Esophagus (tissue), 2 donors: Measurements from ENCODE around the gene RGMB. TPM values are rescaled to one million over a fixed set of nuclear protein-coding genes. Genes with fewer than 3 reads are reported as not detected.

Experiments
- H3K27ac ChIP-seq, 2 donors: one replicate each; pipeline ENCODE4 v1.5.1; 2013; ENCODE audit warnings: low read depth in 2 of 2, mild to moderate bottlenecking in 2 of 2, inconsistent platforms in 1 of 2, low read length in 1 of 2, moderate library complexity in 1 of 2
- H3K27me3 ChIP-seq, 2 donors: one replicate each; pipeline ENCODE4 v1.6.1; 2013; ENCODE audit warnings: low read length in 2 of 2, control low read depth in 1 of 2, mild to moderate bottlenecking in 1 of 2; ENCODE audit not compliant: insufficient read depth in 2 of 2, control insufficient read depth in 1 of 2
- H3K36me3 ChIP-seq, 2 donors: one replicate each; pipeline ENCODE4 v1.6.1; 2013; ENCODE audit warnings: low read length in 1 of 2; ENCODE audit not compliant: control insufficient read depth in 2 of 2, insufficient read depth in 2 of 2
- H3K4me1 ChIP-seq, 2 donors: one replicate each; pipeline ENCODE4 v1.6.1; 2013; ENCODE audit warnings: low read length in 1 of 2; ENCODE audit not compliant: control insufficient read depth in 2 of 2, insufficient read depth in 2 of 2
- H3K4me3 ChIP-seq, 2 donors: one replicate each; pipeline ENCODE4 v1.5.1; 2013; ENCODE audit warnings: low read length in 2 of 2, mild to moderate bottlenecking in 2 of 2, low read depth in 1 of 2, moderate library complexity in 1 of 2
- H3K9me3 ChIP-seq, 2 donors: one replicate each; pipeline ENCODE4 v1.6.1; 2013; ENCODE audit warnings: mild to moderate bottlenecking in 2 of 2, low read depth in 1 of 2, low read length in 1 of 2, moderate library complexity in 1 of 2; ENCODE audit not compliant: control insufficient read depth in 2 of 2, insufficient read depth in 1 of 2
- WGBS, 2 donors: extraction: QIAGEN DNeasy Blood & Tissue Kit; methylation state at CpG; one replicate each; pipeline ENCODE4 v1.1.7; 2013; 5-methylcytosine and 5-hydroxymethylcytosine counted together
- polyA plus RNA-seq, 2 donors: library from polyadenylated mRNA; stranded (reverse); fragments of 200-250 nt; gene quantifications; one replicate each; pipeline ENCODE4 v1.2.3, GENCODE V29; 2013
- donor health status: healthy with polysubstance abuse.
- donor health status: Bipolar disorder and iron deficiency.

Gene RGMB
- polyA plus RNA-seq, 2 donors: 2.6 to 7.9 TPM

DNA sequence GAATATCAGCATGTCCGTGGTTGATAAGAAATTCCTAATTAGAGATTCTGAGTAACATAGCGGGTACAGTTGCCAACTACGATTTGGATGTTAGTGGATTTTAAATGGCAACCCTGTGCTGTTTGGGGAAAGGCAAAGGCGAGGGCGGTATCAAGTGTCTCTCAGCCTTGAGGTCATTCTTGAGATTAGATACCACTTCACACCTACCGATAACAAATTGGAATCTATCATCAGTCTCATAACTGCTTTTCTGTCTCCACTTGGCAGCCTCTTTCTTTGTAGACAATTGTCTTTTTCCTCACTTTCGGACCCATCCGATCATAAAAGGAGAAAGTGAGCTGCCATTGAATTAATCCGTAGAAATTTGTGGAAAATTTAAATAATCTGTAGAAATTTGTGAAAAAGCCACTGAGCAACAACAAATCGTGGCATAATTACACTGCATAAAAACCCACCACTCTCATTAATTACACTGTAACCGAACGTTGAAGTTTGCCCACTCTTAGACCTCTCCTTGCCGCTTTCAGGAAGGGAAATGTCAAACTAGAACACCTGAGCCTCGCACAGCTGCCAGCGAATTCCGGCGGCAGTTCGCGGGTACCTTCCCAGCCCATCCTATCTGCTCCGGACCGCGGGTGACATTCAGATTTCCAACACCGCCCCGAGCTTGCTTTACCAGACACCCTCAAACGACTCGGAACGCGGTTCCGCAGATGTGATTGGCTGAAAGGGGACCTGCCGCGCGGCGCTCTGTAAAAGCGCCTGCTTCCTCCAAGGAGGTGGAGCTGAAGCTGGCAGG is 849 bp upstream of the RGMB start:
- H3K9me3 ChIP-seq: peaks cover 0 to 3% of the 10 kb centered on the region in 2 donors
- H3K4me1 ChIP-seq: peaks cover 0 to 5% of the 10 kb centered on the region in 2 donors
- peak overlapping the region; percentile 62 to 95 for H3K4me3 ChIP-seq
- 6 to 8% methylated on average over 34 of the region's 34 CpGs for WGBS, 2 donors
- no peaks in the 10 kb centered on the region for H3K27me3 ChIP-seq
- peak overlapping the region; percentile 93 to 98 for H3K27ac ChIP-seq
- H3K36me3 ChIP-seq: no peaks in the 10 kb centered on the region

DNA sequence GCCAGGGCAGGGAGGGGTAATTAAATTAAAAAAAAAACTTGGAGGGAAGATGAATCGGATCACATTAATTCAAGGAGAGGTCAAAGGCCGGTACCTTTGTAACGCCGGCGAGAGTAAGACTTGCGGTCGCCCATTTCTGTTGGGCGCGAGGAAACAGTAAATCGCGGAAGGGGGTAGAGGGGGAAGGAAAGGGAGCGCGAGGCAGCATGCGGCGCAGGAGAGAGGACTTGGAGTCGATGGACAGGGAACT is 324 bp upstream of the RGMB start:
- Histone ChIP-seq H3K27me3 (no peaks in the 10 kb centered on the region), H3K4me1 (peaks cover 0 to 5% of the 10 kb centered on the region in 2 donors), H3K4me3 (peak overlapping the region; percentile 62 to 95), H3K9me3 (peaks cover 0 to 3% of the 10 kb centered on the region in 2 donors), H3K36me3 (no peaks in the 10 kb centered on the region), H3K27ac (peak overlapping the region; percentile 93 to 98)
- WGBS, 2 donors: 0% methylated on average over 16 of the region's 16 CpGs

DNA sequence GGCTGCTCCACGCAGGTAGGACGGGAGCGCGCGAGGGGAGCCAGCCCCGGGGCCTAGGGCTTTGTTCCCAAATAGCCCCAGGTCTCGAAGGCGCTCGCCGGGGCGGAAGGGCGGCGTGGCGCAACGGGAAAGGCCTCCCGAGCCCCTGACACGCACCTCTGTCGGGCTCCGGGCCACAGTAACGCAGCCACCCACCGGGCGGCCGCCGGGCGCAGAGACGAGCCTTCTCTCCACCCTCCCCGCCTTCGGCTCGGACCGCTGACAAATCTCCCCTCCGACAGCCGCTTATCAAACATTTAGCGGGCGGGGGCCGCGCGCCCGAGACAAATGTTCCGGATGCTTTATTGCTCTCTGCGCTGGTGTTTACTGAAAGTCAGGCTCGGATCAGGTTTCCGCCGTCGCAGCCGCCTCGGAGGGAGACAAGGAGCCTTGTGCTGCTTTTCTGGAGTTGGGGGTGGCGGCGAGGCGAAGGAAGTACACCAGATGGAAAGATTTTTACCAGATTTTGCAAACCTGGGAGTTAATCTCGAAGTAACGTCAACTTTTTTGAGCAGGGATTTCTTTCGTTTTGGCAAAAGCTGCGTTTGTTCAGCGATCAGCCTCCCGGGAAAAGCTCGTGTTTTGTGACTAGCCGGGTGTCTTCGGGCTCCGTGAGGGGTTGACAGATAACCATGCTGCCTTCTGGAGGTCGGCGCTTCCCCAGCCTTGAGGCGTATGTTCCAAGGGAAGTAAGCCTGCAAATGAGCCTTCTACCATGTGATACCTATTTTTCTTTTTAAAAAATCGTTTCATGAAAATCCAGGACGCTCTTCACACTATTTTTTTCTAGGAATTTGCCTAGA is 950 bp downstream of the RGMB start:
- Histone ChIP-seq H3K4me3 (peak overlapping the region; percentile 62 to 95), H3K4me1 (peaks cover 0 to under 1% of the 10 kb centered on the region in 2 donors), H3K27me3 (no peaks in the 10 kb centered on the region), H3K27ac (peak overlapping the region; percentile 97 to 98), H3K36me3 (no peaks in the 10 kb centered on the region), H3K9me3 (peaks cover 0 to under 1% of the 10 kb centered on the region in 2 donors)
- 0 to 1% methylated on average over 63 to 64 of the region's 64 CpGs for WGBS, 2 donors

DNA sequence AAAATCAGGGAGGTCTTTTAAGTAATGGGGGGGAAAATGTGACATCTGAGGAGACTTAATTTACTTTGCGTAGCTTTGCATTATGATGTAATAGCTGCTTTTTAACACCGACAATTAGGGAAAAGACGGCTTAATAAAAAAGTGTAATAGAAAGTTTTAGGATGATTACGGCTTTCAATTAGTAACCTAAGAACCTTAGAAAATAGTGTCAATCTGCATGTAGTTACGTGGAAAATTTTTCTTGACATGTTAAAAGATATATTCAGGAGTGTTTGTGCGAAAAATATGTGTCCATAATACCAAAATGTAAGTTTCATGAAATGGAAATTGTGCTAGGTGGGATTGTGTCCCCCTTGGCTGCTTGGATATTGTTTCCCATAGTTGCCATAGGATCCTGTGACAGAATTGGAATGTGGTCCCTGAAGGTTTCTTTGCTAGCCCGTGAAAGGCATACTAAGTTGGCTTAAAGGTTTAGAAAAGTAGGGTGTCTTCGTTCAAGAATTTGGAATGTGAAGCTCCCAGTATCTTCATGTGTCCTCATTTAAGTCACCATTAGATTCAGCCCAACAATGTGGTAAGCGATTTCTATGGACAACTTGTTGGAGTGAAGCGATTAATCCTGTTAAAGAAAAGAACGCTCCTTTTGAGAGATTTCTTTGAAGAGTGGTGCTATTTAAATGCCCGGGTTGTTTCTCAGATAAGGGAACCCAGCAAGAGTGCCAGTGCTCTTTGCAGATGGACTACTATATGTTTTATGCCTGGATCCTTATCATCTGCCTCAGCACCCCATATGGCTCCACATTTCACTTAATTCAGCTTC is 2.0 kb downstream of the RGMB start:
- Histone ChIP-seq H3K27me3 (no peaks in the 10 kb centered on the region), H3K36me3 (peaks cover 2% of the 10 kb centered on the region in 2 donors), H3K4me1 (peaks cover 0 to 4% of the 10 kb centered on the region in 2 donors), H3K4me3 (peak overlapping the region; percentile 18 to 62), H3K9me3 (no peaks in the 10 kb centered on the region), H3K27ac (no peak overlapping the region)
- 36 to 37% methylated on average over 12 of the region's 12 CpGs for WGBS, 2 donors

DNA sequence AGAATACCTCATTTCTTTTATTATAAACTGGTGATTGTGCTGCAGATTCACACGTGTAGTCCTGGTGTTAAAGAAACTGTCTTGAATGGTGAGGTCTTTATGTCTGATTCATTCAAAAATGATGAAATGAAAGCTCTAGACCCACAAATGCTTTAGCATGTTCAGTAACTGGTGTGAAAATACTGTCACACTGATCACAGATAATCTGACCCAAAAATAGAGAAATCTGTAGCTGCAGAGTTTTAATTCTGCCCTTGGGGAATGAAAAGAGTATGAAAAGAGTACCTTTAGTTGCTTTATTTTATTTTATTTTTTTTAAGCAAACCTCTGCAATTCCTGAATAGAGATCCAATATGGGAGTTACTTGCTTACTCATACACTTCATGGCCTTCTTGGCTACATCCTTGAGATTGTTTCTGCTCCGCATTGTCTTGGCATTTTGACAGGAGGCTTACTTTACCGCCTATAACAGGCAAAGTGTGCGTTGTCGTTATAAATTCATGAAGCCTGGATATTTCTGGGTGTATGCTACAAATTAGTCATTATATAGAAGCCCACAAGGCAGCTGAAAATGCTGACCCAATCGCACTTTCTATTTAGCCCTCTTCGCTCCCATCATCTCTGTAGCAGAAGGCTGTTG is 2.7 kb downstream of the RGMB start:
- peak overlapping the region; percentile 10 to 31 for H3K27ac ChIP-seq
- no peaks in the 10 kb centered on the region for H3K9me3 ChIP-seq
- peak overlapping the region in 1 of 2 donors; percentile 62 for H3K4me3 ChIP-seq
- H3K36me3 ChIP-seq: peaks cover 2 to 4% of the 10 kb centered on the region in 2 donors
- WGBS, 2 donors: 33 to 41% methylated on average over 7 of the region's 7 CpGs
- H3K27me3 ChIP-seq: no peaks in the 10 kb centered on the region
- peaks cover 0 to 4% of the 10 kb centered on the region in 2 donors for H3K4me1 ChIP-seq

DNA sequence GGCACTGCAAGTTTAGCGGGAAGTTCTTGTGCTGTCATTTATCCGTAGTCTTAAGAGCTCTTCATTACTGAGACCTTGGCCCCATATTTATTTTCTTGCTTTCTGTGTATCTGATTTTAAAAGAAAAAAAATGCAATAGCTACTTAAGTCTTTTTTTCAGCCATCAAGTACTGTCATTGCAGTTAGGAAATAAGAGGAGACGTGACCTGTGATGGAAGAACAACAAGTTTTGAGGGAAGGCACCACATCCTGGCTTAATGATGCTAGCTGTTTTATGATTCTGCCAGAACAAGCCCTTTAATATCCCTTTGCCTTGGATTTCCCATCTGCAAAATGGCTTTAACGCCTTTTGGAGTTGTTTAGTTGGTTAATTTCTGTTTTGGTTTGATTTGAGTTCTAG is 3.8 kb downstream of the RGMB start:
- Histone ChIP-seq H3K9me3 (no peaks in the 10 kb centered on the region), H3K4me3 (no peak overlapping the region), H3K4me1 (peaks cover 0 to 4% of the 10 kb centered on the region in 2 donors), H3K36me3 (peaks cover 2 to 4% of the 10 kb centered on the region in 2 donors), H3K27ac (no peak overlapping the region), H3K27me3 (no peaks in the 10 kb centered on the region)
- WGBS, 2 donors: 72 to 79% methylated on average over 4 of the region's 4 CpGs

DNA sequence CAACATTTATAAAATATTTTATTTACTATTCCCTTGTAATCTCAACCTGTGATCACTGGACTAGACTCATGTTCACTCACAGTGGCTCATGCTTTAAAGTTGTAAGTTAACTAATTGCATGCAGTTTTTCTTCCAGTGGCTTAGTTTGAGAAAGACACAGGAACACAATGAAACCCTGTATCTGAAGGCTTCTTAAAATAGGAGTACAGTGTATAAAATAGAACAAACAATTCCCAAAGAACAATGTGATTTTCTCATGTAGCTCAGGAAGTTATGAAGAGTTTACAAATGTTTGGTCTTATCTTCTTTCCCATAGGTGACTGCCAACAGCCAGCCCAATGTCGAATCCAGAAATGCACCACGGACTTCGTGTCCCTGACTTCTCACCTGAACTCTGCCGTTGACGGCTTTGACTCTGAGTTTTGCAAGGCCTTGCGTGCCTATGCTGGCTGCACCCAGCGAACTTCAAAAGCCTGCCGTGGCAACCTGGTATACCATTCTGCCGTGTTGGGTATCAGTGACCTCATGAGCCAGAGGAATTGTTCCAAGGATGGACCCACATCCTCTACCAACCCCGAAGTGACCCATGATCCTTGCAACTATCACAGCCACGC is 5.9 kb downstream of the RGMB start:
- peaks cover 9 to 11% of the 10 kb centered on the region in 2 donors for H3K4me1 ChIP-seq
- WGBS, 2 donors: 61 to 62% methylated on average over 11 of the region's 11 CpGs
- peaks cover 2 to 4% of the 10 kb centered on the region in 2 donors for H3K36me3 ChIP-seq
- peak overlapping the region in 1 of 2 donors; percentile 26 for H3K27ac ChIP-seq
- H3K9me3 ChIP-seq: no peaks in the 10 kb centered on the region
- peak overlapping the region in 1 of 2 donors; percentile 17 for H3K4me3 ChIP-seq
- H3K27me3 ChIP-seq: no peaks in the 10 kb centered on the region

DNA sequence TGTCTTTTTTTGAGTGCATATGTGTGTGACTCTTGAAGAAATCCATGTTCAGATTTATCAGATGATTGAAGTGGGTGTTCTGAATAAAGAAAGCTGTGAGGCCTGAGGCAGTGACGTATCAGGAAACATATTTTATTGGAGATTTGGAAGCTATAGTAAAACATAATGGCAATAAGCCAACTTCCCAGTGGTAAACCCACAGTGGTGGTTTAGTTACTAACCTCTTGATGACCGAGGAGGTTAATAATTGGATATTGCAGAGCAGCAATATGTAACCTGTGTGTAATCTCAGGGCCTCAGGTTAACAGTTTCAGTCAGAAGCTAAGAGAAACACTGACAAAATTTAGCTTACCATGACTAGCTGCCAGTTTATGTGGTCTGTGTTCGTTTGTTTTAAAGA is 6.9 kb downstream of the RGMB start:
- H3K27ac ChIP-seq: no peak overlapping the region
- no peak overlapping the region for H3K4me3 ChIP-seq
- no peaks in the 10 kb centered on the region for H3K27me3 ChIP-seq
- H3K9me3 ChIP-seq: no peaks in the 10 kb centered on the region
- peaks cover 12 to 15% of the 10 kb centered on the region in 2 donors for H3K4me1 ChIP-seq
- WGBS, 2 donors: 47 to 50% methylated on average over 3 of the region's 3 CpGs
- H3K36me3 ChIP-seq: peaks cover 2 to 4% of the 10 kb centered on the region in 2 donors
